ENCODE results near the gene CELF1. TPM values are rescaled to one million over a fixed set of nuclear protein-coding genes. Genes with fewer than 3 reads are reported as not detected.

CELF1 gene
- polyA plus RNA-seq, 1 experiment = 87.2 TPM

DNA sequence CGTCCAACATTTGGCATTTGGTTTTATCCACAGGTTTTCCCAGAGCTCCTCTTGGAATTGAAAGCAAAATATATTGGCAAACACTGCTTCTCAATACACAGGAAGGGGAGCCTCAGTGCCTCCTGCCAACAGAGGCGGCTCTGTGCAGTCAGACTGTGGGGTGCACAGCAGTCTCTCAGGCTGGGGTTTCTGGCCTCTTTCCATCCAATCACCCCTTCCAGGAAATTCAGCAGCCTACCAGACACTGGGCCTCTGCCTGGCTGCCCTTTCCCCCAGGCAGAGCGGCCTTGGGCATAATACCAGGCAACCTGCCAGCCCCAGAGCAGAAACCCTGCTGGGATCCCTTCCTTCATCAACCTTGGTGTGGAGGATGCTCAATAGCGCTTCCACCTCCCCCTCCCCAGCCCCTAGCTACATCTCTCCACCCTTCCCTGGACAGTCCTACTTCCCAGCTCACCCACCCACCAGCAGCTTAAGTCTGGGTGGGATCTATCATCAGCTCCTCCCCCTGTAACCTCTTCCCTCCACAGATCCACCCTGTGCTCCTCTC lies 86.2 kb downstream of the CELF1 start:
- no peaks in the 10 kb centered on the region for H3K27me3 ChIP-seq (ENCODE audit: control insufficient read depth, insufficient read depth, low read length)
- peak overlapping the region; percentile 39 for H3K27ac ChIP-seq (ENCODE audit: low read depth, low read length)
- TF ChIP-seq, protein P1, sequence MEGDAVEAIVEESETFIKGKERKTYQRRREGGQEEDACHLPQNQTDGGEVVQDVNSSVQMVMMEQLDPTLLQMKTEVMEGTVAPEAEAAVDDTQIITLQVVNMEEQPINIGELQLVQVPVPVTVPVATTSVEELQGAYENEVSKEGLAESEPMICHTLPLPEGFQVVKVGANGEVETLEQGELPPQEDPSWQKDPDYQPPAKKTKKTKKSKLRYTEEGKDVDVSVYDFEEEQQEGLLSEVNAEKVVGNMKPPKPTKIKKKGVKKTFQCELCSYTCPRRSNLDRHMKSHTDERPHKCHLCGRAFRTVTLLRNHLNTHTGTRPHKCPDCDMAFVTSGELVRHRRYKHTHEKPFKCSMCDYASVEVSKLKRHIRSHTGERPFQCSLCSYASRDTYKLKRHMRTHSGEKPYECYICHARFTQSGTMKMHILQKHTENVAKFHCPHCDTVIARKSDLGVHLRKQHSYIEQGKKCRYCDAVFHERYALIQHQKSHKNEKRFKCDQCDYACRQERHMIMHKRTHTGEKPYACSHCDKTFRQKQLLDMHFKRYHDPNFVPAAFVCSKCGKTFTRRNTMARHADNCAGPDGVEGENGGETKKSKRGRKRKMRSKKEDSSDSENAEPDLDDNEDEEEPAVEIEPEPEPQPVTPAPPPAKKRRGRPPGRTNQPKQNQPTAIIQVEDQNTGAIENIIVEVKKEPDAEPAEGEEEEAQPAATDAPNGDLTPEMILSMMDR (IDR thresholded peaks at IDR 0.05; ENCODE audit: low read depth, low read length) = no peak
- ChIA-PET CTCF (interaction anchor here (0.6 to 1.0 kb wide), 4 partner anchors 9 to 150 kb away, joined by 3 to 4 read pairs (median 4); no protein-coding TSS in a partner anchor), POLR2A (interaction anchor here (0.6 kb wide), 1 partner anchor 31 kb away, joined by 3 read pairs; no protein-coding TSS in a partner anchor)
- no peaks in the 10 kb centered on the region for H3K9me3 ChIP-seq (ENCODE audit: control insufficient read depth, insufficient read depth, low read length)
- no peak for DNase-seq (ENCODE audit: low read depth, low spot score)
- no peak overlapping the region for H3K4me3 ChIP-seq (ENCODE audit: low read depth, low read length)

DNA sequence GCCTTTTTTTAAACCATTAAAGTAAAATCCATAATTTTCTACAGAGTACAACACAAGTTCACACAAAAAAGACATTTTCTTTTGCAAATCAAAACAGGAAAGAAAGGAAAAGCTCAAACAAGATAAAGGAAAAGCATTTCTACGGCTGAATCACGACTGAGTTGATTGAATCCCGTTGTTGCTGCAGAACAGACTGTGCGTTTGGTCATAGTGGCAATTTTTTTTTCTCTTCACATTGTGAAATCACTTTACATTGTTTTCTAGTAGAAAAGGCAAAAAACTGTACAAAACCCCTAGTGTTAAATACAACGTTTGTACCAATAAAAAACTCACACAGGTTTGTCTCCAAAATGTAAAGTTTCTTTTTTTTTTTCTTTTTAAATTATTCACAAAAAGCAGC lies 86.7 kb downstream of the CELF1 start:
- ChIA-PET POLR2A (interaction anchor here (0.6 kb wide), 1 partner anchor 31 kb away, joined by 3 read pairs; no protein-coding TSS in a partner anchor), CTCF (interaction anchor here (0.6 to 1.0 kb wide), 3 partner anchors 10 to 151 kb away, joined by 3 to 4 read pairs (median 3); no protein-coding TSS in a partner anchor)
- no peak overlapping the region for H3K4me3 ChIP-seq (ENCODE audit: low read depth, low read length)
- no peaks in the 10 kb centered on the region for H3K9me3 ChIP-seq (ENCODE audit: control insufficient read depth, insufficient read depth, low read length)
- peak overlapping the region; percentile 39 for H3K27ac ChIP-seq (ENCODE audit: low read depth, low read length)
- DNase-seq (ENCODE audit: low read depth, low spot score) = no peak
- H3K27me3 ChIP-seq (ENCODE audit: control insufficient read depth, insufficient read depth, low read length) = no peaks in the 10 kb centered on the region
- TF ChIP-seq, protein P1 (IDR thresholded peaks at IDR 0.05; ENCODE audit: low read depth, low read length) = no peak

DNA sequence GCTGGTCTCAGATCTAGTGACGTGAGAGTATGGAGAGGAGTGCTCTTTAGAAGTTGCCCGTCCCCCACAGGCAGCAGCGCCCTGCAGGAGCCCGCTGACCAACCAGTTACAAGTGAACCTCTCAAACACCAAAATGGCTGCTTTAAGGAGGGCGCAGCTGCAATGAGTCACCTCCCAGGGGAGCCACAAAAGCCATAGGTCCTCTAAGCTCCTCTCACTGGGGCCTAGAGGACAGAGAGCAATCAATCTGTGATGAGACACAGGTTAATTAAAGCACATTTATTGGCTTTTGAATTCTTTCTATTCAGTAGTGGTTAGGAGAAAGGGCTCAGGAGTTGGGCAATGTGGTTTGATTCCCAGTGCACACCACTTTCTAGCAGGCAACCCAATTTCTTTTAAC lies 88.4 kb downstream of the CELF1 start:
- no peaks in the 10 kb centered on the region for H3K27me3 ChIP-seq (ENCODE audit: control insufficient read depth, insufficient read depth, low read length)
- no peak overlapping the region for H3K4me3 ChIP-seq (ENCODE audit: low read depth, low read length)
- H3K27ac ChIP-seq (ENCODE audit: low read depth, low read length) = no peak overlapping the region
- ChIA-PET CTCF (interaction anchor here (1.5 to 2.0 kb wide), 2 partner anchors 10 to 90 kb away, joined by 7 to 30 read pairs; no protein-coding TSS in a partner anchor), POLR2A (interaction anchor here (1.2 kb wide), 1 partner anchor 18 kb away, joined by 3 read pairs; no protein-coding TSS in a partner anchor)
- H3K9me3 ChIP-seq (ENCODE audit: control insufficient read depth, insufficient read depth, low read length) = no peaks in the 10 kb centered on the region
- TF ChIP-seq, protein P1 (IDR thresholded peaks at IDR 0.05; ENCODE audit: low read depth, low read length) = no peak
- DNase-seq (ENCODE audit: low read depth, low spot score) = no peak

DNA sequence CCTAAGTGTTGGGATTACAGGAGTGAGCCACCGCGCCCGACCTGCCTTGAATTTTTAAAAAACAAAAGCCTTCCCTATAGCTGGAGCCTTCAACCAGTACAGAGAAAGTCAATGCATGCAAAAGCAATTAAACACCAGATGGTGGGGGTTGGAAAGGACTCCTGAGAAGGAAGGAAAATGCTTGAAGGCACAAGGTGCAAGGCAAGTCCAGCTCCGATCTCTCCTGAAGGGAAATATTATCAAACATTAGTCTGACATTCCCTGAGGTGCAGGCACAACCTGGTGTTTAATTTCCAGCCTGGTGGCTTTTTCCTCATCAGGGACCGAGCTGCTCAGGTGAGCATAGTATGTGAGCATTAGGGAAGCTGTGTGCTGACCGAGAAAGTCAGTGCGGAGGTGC lies 91.1 kb downstream of the CELF1 start:
- Histone ChIP-seq H3K27ac (ENCODE audit: low read depth, low read length) (no peak overlapping the region), H3K4me3 (ENCODE audit: low read depth, low read length) (no peak overlapping the region), H3K9me3 (ENCODE audit: control insufficient read depth, insufficient read depth, low read length) (no peaks in the 10 kb centered on the region), H3K27me3 (ENCODE audit: control insufficient read depth, insufficient read depth, low read length) (no peaks in the 10 kb centered on the region)
- ChIA-PET POLR2A (no interaction called here), CTCF (interaction anchor here (0.8 to 1.1 kb wide), 2 partner anchors 7 to 88 kb away, joined by 4 to 7 read pairs; no protein-coding TSS in a partner anchor)
- TF ChIP-seq, protein P1 (IDR thresholded peaks at IDR 0.05; ENCODE audit: low read depth, low read length) = no peak
- DNase-seq (ENCODE audit: low read depth, low spot score) = no peak

DNA sequence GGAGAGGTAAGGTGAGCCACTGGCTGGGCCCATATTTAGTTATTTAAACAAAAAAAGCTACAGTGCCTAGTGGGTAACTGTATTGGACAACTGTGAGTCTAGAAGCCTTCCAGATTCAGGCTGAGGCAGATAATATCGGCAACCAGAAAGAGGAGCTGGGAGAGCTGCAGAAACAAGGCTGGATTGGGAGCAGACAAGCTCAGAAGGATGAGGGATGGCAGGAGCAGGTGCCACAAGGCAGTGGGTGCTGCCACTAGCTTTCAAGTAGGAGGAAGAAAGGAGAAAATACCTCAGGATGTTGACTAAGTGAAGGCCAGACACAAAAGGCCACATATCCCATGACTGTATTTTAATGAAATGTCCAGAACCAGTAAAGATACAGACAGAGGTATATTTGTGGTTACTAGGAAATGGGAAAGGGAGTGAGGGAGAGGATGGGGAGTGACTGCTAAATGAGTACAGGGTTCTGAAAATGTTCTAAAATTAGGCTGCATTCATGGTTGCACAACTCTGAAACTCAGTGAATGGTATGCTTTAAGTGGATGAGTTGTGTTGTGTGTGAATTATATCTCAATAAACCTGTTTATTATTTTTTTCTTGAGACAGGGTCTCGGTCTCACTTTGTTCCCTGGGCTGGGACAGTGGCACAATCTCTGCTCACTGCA lies 92.2 kb downstream of the CELF1 start:
- no peak overlapping the region for H3K27ac ChIP-seq (ENCODE audit: low read depth, low read length)
- TF ChIP-seq, protein P1 (IDR thresholded peaks at IDR 0.05; ENCODE audit: low read depth, low read length) = no peak
- CTCF ChIA-PET = no interaction called here

More for the DNA sequence above, 92.2 kb downstream of the CELF1 start:
- POLR2A ChIA-PET = interaction anchor here (0.6 kb wide), 1 partner anchor 24 kb away, joined by 4 read pairs; no protein-coding TSS in a partner anchor
- H3K9me3 ChIP-seq (ENCODE audit: control insufficient read depth, insufficient read depth, low read length) = no peaks in the 10 kb centered on the region
- no peak overlapping the region for H3K4me3 ChIP-seq (ENCODE audit: low read depth, low read length)
- no peaks in the 10 kb centered on the region for H3K27me3 ChIP-seq (ENCODE audit: control insufficient read depth, insufficient read depth, low read length)
- no peak for DNase-seq (ENCODE audit: low read depth, low spot score)
